ENCODE results near the gene TMEM115. TPM values are rescaled to one million over a fixed set of nuclear protein-coding genes. Genes with fewer than 3 reads are reported as not detected.

TMEM115 gene
- total and polyA plus RNA-seq, 2 experiments from 2014 or later: 17.8 to 49.2 TPM

DNA sequence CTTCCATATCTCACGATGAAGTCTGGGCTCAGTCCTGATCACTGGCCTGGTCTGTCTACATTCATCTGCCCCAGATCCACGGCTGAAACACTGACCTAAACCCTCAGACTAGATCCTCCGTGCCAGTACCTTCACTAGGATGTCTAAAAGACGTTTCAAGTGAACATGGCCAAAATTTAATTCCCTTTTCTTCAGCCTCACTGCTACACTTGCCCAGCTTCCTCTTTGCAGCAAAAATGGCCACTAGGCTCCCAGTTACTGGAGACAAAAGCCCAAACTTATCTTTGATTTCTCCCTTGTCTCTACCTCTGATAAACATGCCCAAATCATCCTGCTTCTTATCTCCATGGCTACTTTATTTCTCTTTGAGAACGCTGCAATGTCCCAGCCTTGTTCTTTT lies 20.4 kb downstream of the TMEM115 start:
- H3K36me3 ChIP-seq (ENCODE audit: insufficient read depth): no peaks in the 10 kb centered on the region
- no peaks in the 10 kb centered on the region for H3K9me2 ChIP-seq (ENCODE audit: insufficient read depth)
- DNase-seq (ENCODE audit: low spot score) (no peak), ATAC-seq (no peak)
- H3K27ac ChIP-seq (ENCODE audit: low read depth): no peak overlapping the region
- H3K4me1 Mint-ChIP-seq: peaks cover 32% of the 10 kb centered on the region
- peaks cover 24% of the 10 kb centered on the region for H3K4me1 ChIP-seq (ENCODE audit: insufficient read depth)
- H3K9me3 Mint-ChIP-seq: peaks cover 3% of the 10 kb centered on the region; the same call in 1 of the 3 replicates
- peaks cover 28% of the 10 kb centered on the region for H3K79me2 ChIP-seq (replicated peaks; ENCODE audit: insufficient read depth)
- peaks cover 38% of the 10 kb centered on the region for H3F3A ChIP-seq (replicated peaks; ENCODE audit: low read depth)
- no peak overlapping the region for H3K4me2 ChIP-seq
- peak overlapping the region; percentile 90 for H3K4me3 Mint-ChIP-seq
- no peak overlapping the region for H3K27ac Mint-ChIP-seq
- H4K20me1 ChIP-seq (replicated peaks; ENCODE audit: insufficient read depth): peaks cover 12% of the 10 kb centered on the region
- H3K4me3 ChIP-seq: no peak overlapping the region
- H2AFZ ChIP-seq: no peak overlapping the region
- H3K36me3 Mint-ChIP-seq (ENCODE audit: low read depth): no peaks in the 10 kb centered on the region; the same call in 2 of the 3 replicates
- H3K27me3 Mint-ChIP-seq (ENCODE audit: insufficient read depth, low read depth, poor library complexity): peaks cover 61% of the 10 kb centered on the region
- peaks cover 51% of the 10 kb centered on the region for H3K27me3 ChIP-seq (ENCODE audit: insufficient read depth)
- TF ChIP-seq EZH2phosphoT487 (IDR thresholded peaks at IDR 0.05; ENCODE audit: unreplicated experiment) (no peak), NANOG (IDR thresholded peaks at IDR 0.05; ENCODE audit: borderline replicate concordance) (no peak), POLR2AphosphoS5 (IDR thresholded peaks at IDR 0.05; ENCODE audit: low read depth) (no peak), ZNF114 (CRISPR knock-in tag; IDR thresholded peaks at IDR 0.05) (no peak), CREB1 (CRISPR knock-in tag; IDR thresholded peaks at IDR 0.05; ENCODE audit: low read depth) (no peak), EZH2 (IDR thresholded peaks at IDR 0.05; ENCODE audit: low read depth, unreplicated experiment) (no peak), JUNB (IDR thresholded peaks at IDR 0.05; ENCODE audit: unreplicated experiment) (no peak), ZNF331 (CRISPR knock-in tag; IDR thresholded peaks at IDR 0.05; ENCODE audit: low read depth) (no peak), STAT1 (IDR thresholded peaks at IDR 0.05; ENCODE audit: unreplicated experiment) (no peak)
- TF ChIP-seq, protein P1, sequence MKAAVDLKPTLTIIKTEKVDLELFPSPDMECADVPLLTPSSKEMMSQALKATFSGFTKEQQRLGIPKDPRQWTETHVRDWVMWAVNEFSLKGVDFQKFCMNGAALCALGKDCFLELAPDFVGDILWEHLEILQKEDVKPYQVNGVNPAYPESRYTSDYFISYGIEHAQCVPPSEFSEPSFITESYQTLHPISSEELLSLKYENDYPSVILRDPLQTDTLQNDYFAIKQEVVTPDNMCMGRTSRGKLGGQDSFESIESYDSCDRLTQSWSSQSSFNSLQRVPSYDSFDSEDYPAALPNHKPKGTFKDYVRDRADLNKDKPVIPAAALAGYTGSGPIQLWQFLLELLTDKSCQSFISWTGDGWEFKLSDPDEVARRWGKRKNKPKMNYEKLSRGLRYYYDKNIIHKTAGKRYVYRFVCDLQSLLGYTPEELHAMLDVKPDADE (IDR thresholded peaks at IDR 0.05): no peak
- TF ChIP-seq, protein P2, sequence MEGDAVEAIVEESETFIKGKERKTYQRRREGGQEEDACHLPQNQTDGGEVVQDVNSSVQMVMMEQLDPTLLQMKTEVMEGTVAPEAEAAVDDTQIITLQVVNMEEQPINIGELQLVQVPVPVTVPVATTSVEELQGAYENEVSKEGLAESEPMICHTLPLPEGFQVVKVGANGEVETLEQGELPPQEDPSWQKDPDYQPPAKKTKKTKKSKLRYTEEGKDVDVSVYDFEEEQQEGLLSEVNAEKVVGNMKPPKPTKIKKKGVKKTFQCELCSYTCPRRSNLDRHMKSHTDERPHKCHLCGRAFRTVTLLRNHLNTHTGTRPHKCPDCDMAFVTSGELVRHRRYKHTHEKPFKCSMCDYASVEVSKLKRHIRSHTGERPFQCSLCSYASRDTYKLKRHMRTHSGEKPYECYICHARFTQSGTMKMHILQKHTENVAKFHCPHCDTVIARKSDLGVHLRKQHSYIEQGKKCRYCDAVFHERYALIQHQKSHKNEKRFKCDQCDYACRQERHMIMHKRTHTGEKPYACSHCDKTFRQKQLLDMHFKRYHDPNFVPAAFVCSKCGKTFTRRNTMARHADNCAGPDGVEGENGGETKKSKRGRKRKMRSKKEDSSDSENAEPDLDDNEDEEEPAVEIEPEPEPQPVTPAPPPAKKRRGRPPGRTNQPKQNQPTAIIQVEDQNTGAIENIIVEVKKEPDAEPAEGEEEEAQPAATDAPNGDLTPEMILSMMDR (conservative IDR thresholded peaks at IDR 0.05; ENCODE audit: low read depth in 2 of 2): no peak
- TF ChIP-seq, protein P3, sequence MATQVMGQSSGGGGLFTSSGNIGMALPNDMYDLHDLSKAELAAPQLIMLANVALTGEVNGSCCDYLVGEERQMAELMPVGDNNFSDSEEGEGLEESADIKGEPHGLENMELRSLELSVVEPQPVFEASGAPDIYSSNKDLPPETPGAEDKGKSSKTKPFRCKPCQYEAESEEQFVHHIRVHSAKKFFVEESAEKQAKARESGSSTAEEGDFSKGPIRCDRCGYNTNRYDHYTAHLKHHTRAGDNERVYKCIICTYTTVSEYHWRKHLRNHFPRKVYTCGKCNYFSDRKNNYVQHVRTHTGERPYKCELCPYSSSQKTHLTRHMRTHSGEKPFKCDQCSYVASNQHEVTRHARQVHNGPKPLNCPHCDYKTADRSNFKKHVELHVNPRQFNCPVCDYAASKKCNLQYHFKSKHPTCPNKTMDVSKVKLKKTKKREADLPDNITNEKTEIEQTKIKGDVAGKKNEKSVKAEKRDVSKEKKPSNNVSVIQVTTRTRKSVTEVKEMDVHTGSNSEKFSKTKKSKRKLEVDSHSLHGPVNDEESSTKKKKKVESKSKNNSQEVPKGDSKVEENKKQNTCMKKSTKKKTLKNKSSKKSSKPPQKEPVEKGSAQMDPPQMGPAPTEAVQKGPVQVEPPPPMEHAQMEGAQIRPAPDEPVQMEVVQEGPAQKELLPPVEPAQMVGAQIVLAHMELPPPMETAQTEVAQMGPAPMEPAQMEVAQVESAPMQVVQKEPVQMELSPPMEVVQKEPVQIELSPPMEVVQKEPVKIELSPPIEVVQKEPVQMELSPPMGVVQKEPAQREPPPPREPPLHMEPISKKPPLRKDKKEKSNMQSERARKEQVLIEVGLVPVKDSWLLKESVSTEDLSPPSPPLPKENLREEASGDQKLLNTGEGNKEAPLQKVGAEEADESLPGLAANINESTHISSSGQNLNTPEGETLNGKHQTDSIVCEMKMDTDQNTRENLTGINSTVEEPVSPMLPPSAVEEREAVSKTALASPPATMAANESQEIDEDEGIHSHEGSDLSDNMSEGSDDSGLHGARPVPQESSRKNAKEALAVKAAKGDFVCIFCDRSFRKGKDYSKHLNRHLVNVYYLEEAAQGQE (IDR thresholded peaks at IDR 0.05; ENCODE audit: unreplicated experiment): no peak
- TF ChIP-seq, protein P4, sequence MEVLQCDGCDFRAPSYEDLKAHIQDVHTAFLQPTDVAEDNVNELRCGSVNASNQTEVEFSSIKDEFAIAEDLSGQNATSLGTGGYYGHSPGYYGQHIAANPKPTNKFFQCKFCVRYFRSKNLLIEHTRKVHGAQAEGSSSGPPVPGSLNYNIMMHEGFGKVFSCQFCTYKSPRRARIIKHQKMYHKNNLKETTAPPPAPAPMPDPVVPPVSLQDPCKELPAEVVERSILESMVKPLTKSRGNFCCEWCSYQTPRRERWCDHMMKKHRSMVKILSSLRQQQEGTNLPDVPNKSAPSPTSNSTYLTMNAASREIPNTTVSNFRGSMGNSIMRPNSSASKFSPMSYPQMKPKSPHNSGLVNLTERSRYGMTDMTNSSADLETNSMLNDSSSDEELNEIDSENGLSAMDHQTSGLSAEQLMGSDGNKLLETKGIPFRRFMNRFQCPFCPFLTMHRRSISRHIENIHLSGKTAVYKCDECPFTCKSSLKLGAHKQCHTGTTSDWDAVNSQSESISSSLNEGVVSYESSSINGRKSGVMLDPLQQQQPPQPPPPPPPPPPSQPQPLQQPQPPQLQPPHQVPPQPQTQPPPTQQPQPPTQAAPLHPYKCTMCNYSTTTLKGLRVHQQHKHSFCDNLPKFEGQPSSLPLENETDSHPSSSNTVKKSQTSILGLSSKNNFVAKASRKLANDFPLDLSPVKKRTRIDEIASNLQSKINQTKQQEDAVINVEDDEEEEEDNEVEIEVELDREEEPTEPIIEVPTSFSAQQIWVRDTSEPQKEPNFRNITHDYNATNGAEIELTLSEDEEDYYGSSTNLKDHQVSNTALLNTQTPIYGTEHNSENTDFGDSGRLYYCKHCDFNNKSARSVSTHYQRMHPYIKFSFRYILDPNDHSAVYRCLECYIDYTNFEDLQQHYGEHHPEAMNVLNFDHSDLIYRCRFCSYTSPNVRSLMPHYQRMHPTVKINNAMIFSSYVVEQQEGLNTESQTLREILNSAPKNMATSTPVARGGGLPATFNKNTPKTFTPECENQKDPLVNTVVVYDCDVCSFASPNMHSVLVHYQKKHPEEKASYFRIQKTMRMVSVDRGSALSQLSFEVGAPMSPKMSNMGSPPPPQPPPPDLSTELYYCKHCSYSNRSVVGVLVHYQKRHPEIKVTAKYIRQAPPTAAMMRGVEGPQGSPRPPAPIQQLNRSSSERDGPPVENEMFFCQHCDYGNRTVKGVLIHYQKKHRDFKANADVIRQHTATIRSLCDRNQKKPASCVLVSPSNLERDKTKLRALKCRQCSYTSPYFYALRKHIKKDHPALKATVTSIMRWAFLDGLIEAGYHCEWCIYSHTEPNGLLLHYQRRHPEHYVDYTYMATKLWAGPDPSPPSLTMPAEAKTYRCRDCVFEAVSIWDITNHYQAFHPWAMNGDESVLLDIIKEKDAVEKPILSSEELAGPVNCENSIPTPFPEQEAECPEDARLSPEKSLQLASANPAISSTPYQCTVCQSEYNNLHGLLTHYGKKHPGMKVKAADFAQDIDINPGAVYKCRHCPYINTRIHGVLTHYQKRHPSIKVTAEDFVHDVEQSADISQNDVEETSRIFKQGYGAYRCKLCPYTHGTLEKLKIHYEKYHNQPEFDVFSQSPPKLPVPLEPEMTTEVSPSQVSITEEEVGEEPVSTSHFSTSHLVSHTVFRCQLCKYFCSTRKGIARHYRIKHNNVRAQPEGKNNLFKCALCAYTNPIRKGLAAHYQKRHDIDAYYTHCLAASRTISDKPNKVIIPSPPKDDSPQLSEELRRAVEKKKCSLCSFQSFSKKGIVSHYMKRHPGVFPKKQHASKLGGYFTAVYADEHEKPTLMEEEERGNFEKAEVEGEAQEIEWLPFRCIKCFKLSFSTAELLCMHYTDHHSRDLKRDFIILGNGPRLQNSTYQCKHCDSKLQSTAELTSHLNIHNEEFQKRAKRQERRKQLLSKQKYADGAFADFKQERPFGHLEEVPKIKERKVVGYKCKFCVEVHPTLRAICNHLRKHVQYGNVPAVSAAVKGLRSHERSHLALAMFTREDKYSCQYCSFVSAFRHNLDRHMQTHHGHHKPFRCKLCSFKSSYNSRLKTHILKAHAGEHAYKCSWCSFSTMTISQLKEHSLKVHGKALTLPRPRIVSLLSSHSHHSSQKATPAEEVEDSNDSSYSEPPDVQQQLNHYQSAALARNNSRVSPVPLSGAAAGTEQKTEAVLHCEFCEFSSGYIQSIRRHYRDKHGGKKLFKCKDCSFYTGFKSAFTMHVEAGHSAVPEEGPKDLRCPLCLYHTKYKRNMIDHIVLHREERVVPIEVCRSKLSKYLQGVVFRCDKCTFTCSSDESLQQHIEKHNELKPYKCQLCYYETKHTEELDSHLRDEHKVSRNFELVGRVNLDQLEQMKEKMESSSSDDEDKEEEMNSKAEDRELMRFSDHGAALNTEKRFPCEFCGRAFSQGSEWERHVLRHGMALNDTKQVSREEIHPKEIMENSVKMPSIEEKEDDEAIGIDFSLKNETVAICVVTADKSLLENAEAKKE (CRISPR knock-in tag; IDR thresholded peaks at IDR 0.05): no peak

Data from GM23338 (cell line).